CD14-positive monocyte (primary cell): ENCODE results near the gene APMAP. TPM values are rescaled to one million over a fixed set of nuclear protein-coding genes. Genes with fewer than 3 reads are reported as not detected.

ENCODE experiments used
- DNase-seq, 3 donors: peaks; one replicate each; pipeline ENCODE4 v3.0.0-alpha.2; 2011 to 2022
- H2AFZ ChIP-seq: 2 replicates; pipeline ENCODE4 v1.6.0; 2012; ENCODE audit warnings: mild to moderate bottlenecking, low read depth, low read length, inconsistent platforms; ENCODE audit not compliant: insufficient read depth, poor library complexity, severe bottlenecking
- H3K27ac ChIP-seq, 2 donors: 1 replicate in 1 of 2; 2 replicates in 1 of 2; pipeline ENCODE4 v1.5.1; 2012 to 2013; ENCODE audit warnings: low read length in 2 of 2, control low read depth in 1 of 2, inconsistent platforms in 1 of 2, low read depth in 1 of 2, mild to moderate bottlenecking in 1 of 2
- H3K27me3 ChIP-seq, 2 donors: one replicate each; pipeline versions ENCODE4 v1.6.0 to v1.6.1; 2011 to 2013; ENCODE audit warnings: low read length in 2 of 2; ENCODE audit not compliant: control insufficient read depth in 2 of 2, insufficient read depth in 2 of 2
- H3K36me3 ChIP-seq, 2 donors: replicated peaks in 1 of 2; 1 replicate in 1 of 2; 2 replicates in 1 of 2; pipeline versions ENCODE4 v1.5.1 to v1.6.1; 2012 to 2013; ENCODE audit warnings: low read length in 2 of 2, control low read depth in 1 of 2, inconsistent platforms in 1 of 2, mild to moderate bottlenecking in 1 of 2; ENCODE audit not compliant: insufficient read depth in 2 of 2, control insufficient read depth in 1 of 2
- H3K4me1 ChIP-seq, 2 donors: 1 replicate in 1 of 2; 2 replicates in 1 of 2; pipeline versions ENCODE4 v1.5.1 to v1.6.1; 2012 to 2013; ENCODE audit warnings: low read length in 2 of 2, control low read depth in 1 of 2, inconsistent platforms in 1 of 2, mild to moderate bottlenecking in 1 of 2, moderate library complexity in 1 of 2; ENCODE audit not compliant: insufficient read depth in 2 of 2, control insufficient read depth in 1 of 2
- H3K4me2 ChIP-seq: replicated peaks from 2 replicates; pipeline ENCODE3; 2012; ENCODE audit warnings: low read length, moderate library complexity, mild to moderate bottlenecking; ENCODE audit not compliant: poor library complexity, severe bottlenecking; ENCODE audit errors: extremely low read depth
- H3K4me3 ChIP-seq, 3 experiments: fragments of 200-600 bp in 1 of 3; sonication (generic) in 1 of 3; replicated peaks in 1 of 3; 1 replicate in 2 of 3; 2 replicates in 1 of 3; pipeline ENCODE4 v1.5.1; 2011 to 2013; ENCODE audit warnings: low read length in 3 of 3, mild to moderate bottlenecking in 3 of 3, control low read depth in 2 of 3, low read depth in 2 of 3, inconsistent platforms in 1 of 3, moderate library complexity in 1 of 3
- H3K79me2 ChIP-seq: 2 replicates; pipeline ENCODE4 v1.6.0; 2012; ENCODE audit warnings: mild to moderate bottlenecking, control low read depth, inconsistent platforms, low read length, moderate library complexity; ENCODE audit not compliant: insufficient read depth
- H3K9ac ChIP-seq: 2 replicates; pipeline ENCODE4 v1.6.0; 2017; ENCODE audit warnings: low read length, mild to moderate bottlenecking; ENCODE audit not compliant: insufficient read depth, poor library complexity, severe bottlenecking
- H3K9me3 ChIP-seq, 2 donors: replicated peaks in 1 of 2; 1 replicate in 1 of 2; 2 replicates in 1 of 2; pipeline versions ENCODE4 v1.5.1 to v1.6.1; 2012 to 2013; ENCODE audit warnings: low read length in 2 of 2, control low read depth in 1 of 2; ENCODE audit not compliant: control insufficient read depth in 1 of 2, insufficient read depth in 1 of 2
- H4K20me1 ChIP-seq: 2 replicates; pipeline ENCODE4 v1.6.0; 2012; ENCODE audit warnings: mild to moderate bottlenecking, low read length, control low read depth, moderate library complexity; ENCODE audit not compliant: insufficient read depth
- H3K27ac Mint-ChIP-seq, 7 donors: one replicate each; pipeline ENCODE4 v1.8.0; 2020; ENCODE audit warnings: mild to moderate bottlenecking in 7 of 7, mixed read lengths in 7 of 7, moderate library complexity in 6 of 7, inconsistent platforms in 2 of 7
- H3K27me3 Mint-ChIP-seq, 3 donors: one replicate each; pipeline ENCODE4 v1.8.0; 2021 to 2022; ENCODE audit warnings: low read depth in 3 of 3, mild to moderate bottlenecking in 3 of 3, mixed read lengths in 3 of 3, moderate library complexity in 3 of 3, inconsistent platforms in 1 of 3
- H3K36me3 Mint-ChIP-seq, 2 donors: one replicate each; pipeline ENCODE4 v1.8.0; 2020; ENCODE audit warnings: mixed read lengths in 2 of 2, inconsistent platforms in 1 of 2, mild to moderate bottlenecking in 1 of 2
- H3K4me1 Mint-ChIP-seq: one replicate; pipeline ENCODE4 v1.8.0; 2020; ENCODE audit warnings: mild to moderate bottlenecking, mixed read lengths
- H3K4me3 Mint-ChIP-seq, 2 donors: one replicate each; pipeline ENCODE4 v1.8.0; 2020; ENCODE audit warnings: mild to moderate bottlenecking in 2 of 2, mixed read lengths in 2 of 2, moderate library complexity in 1 of 2
- H3K9me3 Mint-ChIP-seq, 7 donors: one replicate each; pipeline ENCODE4 v1.8.0; 2020 to 2022; ENCODE audit warnings: mixed read lengths in 7 of 7, mild to moderate bottlenecking in 6 of 7, moderate library complexity in 6 of 7, inconsistent platforms in 2 of 7
- WGBS: methylation state at CpG from one replicate; pipeline ENCODE4 v1.1.5; 2013; ENCODE audit warnings: missing lambda C conversion rate; ENCODE audit not compliant: insufficient coverage; 5-methylcytosine and 5-hydroxymethylcytosine counted together
- intact Hi-C, 2 donors: fragments of 100-400 bp; cut with micrococcal nuclease; formaldehyde crosslinking; loops; one replicate each; pipeline versions ENCODE4 v1.15.0 to v1.15.1; 2023
- polyA plus RNA-seq, 3 donors: library from polyadenylated mRNA; depleted of rRNA in 1 of 3; unstranded in 2 of 3; stranded (reverse) in 1 of 3; fragments of 300-500 nt in 2 of 3; fragments of >200 nt in 1 of 3; fragmentation: Illumina TruSeq in 2 of 3; gene quantifications; 1 replicate in 2 of 3; 2 replicates in 1 of 3; pipeline ENCODE4 v1.2.3, GENCODE V29; 2012 to 2021
- TF ChIP-seq, protein P1 (sequence below): fragments of 200-600 bp; IDR thresholded peaks from one replicate; pipeline ENCODE4 v1.8.0; 2022; ENCODE audit warnings: antibody characterized with exemption, mild to moderate bottlenecking

Gene APMAP
- polyA plus RNA-seq, 3 donors = 26.9 to 74.0 (median 73.2) TPM

DNA sequence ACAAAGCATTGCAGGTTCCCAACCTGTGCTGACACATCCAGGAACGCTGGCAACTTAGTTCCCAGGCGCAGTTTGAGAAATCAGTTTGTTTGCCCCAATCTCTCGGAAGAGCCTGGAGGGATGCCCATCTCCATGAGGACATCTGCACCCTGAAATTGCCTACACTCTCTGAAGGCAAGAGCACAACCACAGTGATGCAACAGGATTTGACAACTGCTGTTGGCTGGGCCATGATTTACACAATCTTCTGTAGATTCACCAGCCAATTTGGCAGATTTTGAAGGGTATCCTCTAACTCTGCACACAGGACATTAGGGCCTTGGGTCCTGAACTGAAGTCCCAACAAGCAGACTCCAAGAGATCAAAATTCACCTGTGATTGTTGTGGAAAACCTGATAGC is 3.4 kb downstream of the APMAP start:
- peaks cover 3 to 7% of the 10 kb centered on the region in 2 donors for H3K36me3 Mint-ChIP-seq
- peaks cover 79% of the 10 kb centered on the region for H3K79me2 ChIP-seq
- no peak overlapping the region for H2AFZ ChIP-seq
- H3K27me3 Mint-ChIP-seq = peaks cover 0 to 2% (median 0%) of the 10 kb centered on the region in 3 donors
- peaks cover 69 to 87% of the 10 kb centered on the region in 2 donors for H3K4me1 ChIP-seq
- no peak overlapping the region for H3K9ac ChIP-seq
- 34% methylated on average over 3 of the region's 3 CpGs for WGBS
- no peak overlapping the region for H3K4me3 ChIP-seq
- DNase-seq = peak in 2 of 3 donors; percentile 27 to 31
- H3K4me3 Mint-ChIP-seq = no peak overlapping the region
- H3K27ac Mint-ChIP-seq = peak overlapping the region in 6 of 7 donors; percentile 44 to 88 (median 80)
- H3K9me3 ChIP-seq = no peaks in the 10 kb centered on the region
- H3K4me1 Mint-ChIP-seq = peaks cover 92% of the 10 kb centered on the region
- H3K27me3 ChIP-seq = no peaks in the 10 kb centered on the region
- intact Hi-C loops = no loop called here
- H3K27ac ChIP-seq = peak overlapping the region in 1 of 2 donors; percentile 60
- TF ChIP-seq, protein P1, sequence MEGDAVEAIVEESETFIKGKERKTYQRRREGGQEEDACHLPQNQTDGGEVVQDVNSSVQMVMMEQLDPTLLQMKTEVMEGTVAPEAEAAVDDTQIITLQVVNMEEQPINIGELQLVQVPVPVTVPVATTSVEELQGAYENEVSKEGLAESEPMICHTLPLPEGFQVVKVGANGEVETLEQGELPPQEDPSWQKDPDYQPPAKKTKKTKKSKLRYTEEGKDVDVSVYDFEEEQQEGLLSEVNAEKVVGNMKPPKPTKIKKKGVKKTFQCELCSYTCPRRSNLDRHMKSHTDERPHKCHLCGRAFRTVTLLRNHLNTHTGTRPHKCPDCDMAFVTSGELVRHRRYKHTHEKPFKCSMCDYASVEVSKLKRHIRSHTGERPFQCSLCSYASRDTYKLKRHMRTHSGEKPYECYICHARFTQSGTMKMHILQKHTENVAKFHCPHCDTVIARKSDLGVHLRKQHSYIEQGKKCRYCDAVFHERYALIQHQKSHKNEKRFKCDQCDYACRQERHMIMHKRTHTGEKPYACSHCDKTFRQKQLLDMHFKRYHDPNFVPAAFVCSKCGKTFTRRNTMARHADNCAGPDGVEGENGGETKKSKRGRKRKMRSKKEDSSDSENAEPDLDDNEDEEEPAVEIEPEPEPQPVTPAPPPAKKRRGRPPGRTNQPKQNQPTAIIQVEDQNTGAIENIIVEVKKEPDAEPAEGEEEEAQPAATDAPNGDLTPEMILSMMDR = no peak
- H4K20me1 ChIP-seq = peaks cover 8% of the 10 kb centered on the region
- no peak overlapping the region for H3K4me2 ChIP-seq
- no peaks in the 10 kb centered on the region for H3K9me3 Mint-ChIP-seq
- no peaks in the 10 kb centered on the region for H3K36me3 ChIP-seq

DNA sequence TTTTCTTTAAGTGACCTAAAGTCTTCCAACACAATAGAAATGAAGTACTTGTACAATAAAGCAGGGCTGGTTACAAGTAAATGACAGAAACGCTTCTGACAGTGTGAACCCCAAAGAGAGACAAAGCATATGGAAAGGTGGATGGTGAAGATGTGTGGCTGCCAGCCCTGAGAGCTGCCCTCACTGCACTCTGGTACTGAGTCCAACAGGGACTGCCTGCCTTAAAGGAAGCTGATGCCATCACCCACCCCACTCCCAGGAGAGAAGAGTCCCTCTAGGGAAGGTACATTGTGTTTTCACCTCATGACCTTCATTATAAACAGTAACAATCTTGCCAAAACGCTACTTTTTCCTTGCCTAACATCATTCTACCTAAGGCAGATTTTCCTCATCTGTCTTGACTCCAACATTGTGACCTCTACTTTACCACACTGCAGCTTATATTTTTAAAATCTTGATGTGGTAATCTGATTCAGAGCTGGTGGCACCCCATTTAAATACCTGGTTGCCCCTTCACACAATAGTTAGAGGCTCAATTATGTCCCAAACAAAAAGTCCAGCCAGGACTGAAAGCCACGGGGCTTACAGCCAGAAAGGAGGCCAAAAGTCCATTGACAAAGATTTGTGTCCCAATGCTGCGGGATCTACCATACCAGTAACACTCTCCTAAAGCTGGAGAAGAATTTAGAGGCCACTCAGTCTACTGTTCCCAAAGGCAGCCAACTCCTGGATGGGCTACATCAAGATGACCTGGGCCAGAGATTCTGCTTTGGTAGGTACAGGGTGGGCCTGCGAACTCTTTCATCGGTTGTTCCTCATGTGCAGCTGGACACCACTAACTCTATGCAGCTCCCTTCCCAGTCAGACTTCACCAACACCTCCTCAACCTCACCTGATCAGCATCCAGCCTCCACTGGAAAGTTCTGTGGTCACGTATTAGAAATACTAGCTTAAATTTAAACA is 4.4 kb downstream of the APMAP start:
- TF ChIP-seq, protein P1 = no peak
- no peaks in the 10 kb centered on the region for H3K9me3 Mint-ChIP-seq
- H3K27ac ChIP-seq = peak overlapping the region in 1 of 2 donors; percentile 60
- no peaks in the 10 kb centered on the region for H3K27me3 ChIP-seq
- H3K9me3 ChIP-seq = no peaks in the 10 kb centered on the region
- no peak overlapping the region for H3K4me3 Mint-ChIP-seq
- H3K27ac Mint-ChIP-seq = peak overlapping the region in 3 of 7 donors; percentile 14 to 88 (median 83)
- H3K4me3 ChIP-seq = no peak overlapping the region
- H3K9ac ChIP-seq = no peak overlapping the region
- H3K4me1 Mint-ChIP-seq = peaks cover 91% of the 10 kb centered on the region
- H3K36me3 ChIP-seq = peaks cover 0 to 4% of the 10 kb centered on the region in 2 donors
- WGBS = 100% methylated on average over 5 of the region's 7 CpGs
- DNase-seq = no peak
- peaks cover 90% of the 10 kb centered on the region for H3K79me2 ChIP-seq
- H2AFZ ChIP-seq = no peak overlapping the region
- peaks cover 0 to 3% (median 2%) of the 10 kb centered on the region in 3 donors for H3K27me3 Mint-ChIP-seq
- peaks cover 66 to 89% of the 10 kb centered on the region in 2 donors for H3K4me1 ChIP-seq
- H3K36me3 Mint-ChIP-seq = peaks cover 11 to 14% of the 10 kb centered on the region in 2 donors
- peaks cover 8% of the 10 kb centered on the region for H4K20me1 ChIP-seq
- no peak overlapping the region for H3K4me2 ChIP-seq
- intact Hi-C loops = no loop called here
